PFSK-1 (cell line): ENCODE results near the gene KIFAP3.

ENCODE experiments used
- FOXP2 ChIP-seq: optimal IDR thresholded peaks from 2 replicates; pipeline ENCODE3; 2011; ENCODE audit warnings: borderline replicate concordance, control low read depth, inconsistent platforms; ENCODE audit not compliant: insufficient read depth; ENCODE audit errors: extremely low read length, extremely low read depth
- POLR2AphosphoS5 ChIP-seq: IDR thresholded peaks from 2 replicates; pipeline ENCODE4 v1.6.1; 2012; ENCODE audit warnings: low read depth, mild to moderate bottlenecking, control low read depth, low read length, moderate library complexity
- SIN3A ChIP-seq: IDR thresholded peaks from 2 replicates; pipeline ENCODE4 v1.6.1; 2012; ENCODE audit warnings: mild to moderate bottlenecking, low read length, moderate library complexity, borderline replicate concordance; ENCODE audit not compliant: insufficient read depth
- TAF1 ChIP-seq: IDR thresholded peaks from 2 replicates; pipeline ENCODE4 v1.6.1; 2012; ENCODE audit warnings: low read length, control low read depth, borderline replicate concordance; ENCODE audit not compliant: insufficient read depth
- TF ChIP-seq, protein P1 (sequence below), 2 experiments: IDR thresholded peaks; 2 replicates each; pipeline versions ENCODE4 v1.6.1 to v1.8.0; 2011 to 2012; ENCODE audit warnings: low read depth in 2 of 2, low read length in 2 of 2, control low read depth in 1 of 2, inconsistent platforms in 1 of 2, mild to moderate bottlenecking in 1 of 2, moderate library complexity in 1 of 2; ENCODE audit not compliant: insufficient read depth in 1 of 2

Gene KIFAP3

DNA sequence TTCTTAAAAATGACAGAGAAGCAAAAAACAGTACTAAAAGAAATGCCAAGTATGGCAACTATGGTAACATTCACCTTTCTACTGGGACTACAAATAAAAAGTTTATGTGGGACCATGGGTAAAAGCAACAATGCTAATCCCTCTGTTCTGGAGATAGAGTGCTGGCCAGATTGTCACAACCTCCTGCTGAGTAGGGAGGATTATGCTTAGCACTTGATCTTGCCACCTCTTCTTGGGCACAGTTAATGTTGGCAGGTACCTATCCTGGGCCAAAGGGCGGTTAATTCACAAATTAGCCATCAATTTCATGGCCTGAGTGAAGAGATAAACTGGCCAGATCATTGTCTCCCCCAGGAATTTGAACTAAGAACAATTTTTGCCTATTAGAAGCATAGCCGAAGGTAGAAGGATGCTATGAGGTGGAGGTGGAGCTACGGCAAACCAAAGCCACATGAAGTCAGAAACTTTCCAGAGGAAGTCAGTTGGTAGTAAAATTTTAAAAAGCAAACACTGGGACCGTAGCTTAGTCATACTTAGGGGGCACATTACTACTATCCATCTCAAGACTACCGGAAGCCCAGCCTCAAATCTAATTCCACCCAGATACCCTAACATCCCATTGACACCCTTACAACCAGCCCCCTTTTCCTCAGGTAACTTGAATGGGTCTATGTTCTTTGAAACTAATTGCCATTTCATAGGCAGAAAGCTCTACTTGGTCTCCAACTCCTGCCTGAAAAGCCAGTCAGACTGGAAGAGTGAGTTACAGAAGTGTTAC is 183.5 kb downstream of the KIFAP3 start:
- TF ChIP-seq TAF1 (no peak), POLR2AphosphoS5 (no peak)

DNA sequence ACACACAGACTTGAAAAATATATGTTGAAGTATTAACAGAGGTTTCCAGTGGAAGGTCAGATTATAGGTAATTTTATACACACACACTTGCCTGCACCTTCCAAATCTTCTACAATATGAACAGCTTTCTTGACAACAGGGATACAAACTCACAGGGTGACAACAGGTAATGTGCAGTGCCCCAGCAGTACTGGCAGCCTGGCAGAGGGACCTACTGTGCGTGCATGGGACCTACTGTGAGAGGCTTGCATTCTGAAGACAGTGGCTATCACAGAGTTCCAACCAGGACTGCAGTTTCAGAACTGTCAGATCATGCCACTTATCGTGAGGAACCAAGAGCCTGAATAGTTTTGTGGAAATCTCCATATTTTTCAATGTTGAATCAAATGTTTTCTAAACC is 184.6 kb downstream of the KIFAP3 start:
- TF ChIP-seq, protein P1, sequence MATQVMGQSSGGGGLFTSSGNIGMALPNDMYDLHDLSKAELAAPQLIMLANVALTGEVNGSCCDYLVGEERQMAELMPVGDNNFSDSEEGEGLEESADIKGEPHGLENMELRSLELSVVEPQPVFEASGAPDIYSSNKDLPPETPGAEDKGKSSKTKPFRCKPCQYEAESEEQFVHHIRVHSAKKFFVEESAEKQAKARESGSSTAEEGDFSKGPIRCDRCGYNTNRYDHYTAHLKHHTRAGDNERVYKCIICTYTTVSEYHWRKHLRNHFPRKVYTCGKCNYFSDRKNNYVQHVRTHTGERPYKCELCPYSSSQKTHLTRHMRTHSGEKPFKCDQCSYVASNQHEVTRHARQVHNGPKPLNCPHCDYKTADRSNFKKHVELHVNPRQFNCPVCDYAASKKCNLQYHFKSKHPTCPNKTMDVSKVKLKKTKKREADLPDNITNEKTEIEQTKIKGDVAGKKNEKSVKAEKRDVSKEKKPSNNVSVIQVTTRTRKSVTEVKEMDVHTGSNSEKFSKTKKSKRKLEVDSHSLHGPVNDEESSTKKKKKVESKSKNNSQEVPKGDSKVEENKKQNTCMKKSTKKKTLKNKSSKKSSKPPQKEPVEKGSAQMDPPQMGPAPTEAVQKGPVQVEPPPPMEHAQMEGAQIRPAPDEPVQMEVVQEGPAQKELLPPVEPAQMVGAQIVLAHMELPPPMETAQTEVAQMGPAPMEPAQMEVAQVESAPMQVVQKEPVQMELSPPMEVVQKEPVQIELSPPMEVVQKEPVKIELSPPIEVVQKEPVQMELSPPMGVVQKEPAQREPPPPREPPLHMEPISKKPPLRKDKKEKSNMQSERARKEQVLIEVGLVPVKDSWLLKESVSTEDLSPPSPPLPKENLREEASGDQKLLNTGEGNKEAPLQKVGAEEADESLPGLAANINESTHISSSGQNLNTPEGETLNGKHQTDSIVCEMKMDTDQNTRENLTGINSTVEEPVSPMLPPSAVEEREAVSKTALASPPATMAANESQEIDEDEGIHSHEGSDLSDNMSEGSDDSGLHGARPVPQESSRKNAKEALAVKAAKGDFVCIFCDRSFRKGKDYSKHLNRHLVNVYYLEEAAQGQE (IDR thresholded peaks at IDR 0.05; ENCODE audit: insufficient read depth in 1 of 2, low read depth in 2 of 2, low read length in 2 of 2), result no peak
- no peak for TF ChIP-seq POLR2AphosphoS5
- TF ChIP-seq TAF1, result no peak
- TF ChIP-seq FOXP2, result no peak
- TF ChIP-seq SIN3A, result no peak

DNA sequence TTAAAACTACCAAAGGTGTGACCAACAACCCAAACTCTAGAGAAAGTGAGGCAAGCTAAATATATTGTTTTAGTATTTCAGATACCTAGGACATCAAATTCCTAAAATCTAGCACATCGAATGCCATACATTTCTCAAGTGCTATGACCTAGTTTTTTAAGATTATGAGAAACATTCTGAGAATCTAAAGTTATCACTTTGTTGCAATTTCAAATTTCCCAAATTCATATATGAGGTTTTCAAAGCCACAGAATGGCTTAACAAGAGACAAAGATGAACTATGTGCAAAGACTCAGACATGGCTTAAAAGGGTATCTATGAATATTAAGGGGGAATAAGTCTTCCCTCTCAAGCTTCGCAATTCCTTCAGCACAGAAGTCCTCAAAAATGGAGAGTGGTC is 187.6 kb downstream of the KIFAP3 start:
- TF ChIP-seq SIN3A (no peak), TAF1 (no peak), FOXP2 (no peak), POLR2AphosphoS5 (no peak)
- TF ChIP-seq, protein P1 (IDR thresholded peaks at IDR 0.05; ENCODE audit: insufficient read depth in 1 of 2, low read depth in 2 of 2, low read length in 2 of 2), result no peak

- TF ChIP-seq TAF1 (no peak), SIN3A (no peak), POLR2AphosphoS5 (no peak), FOXP2 (no peak)
- TF ChIP-seq, protein P1 (IDR thresholded peaks at IDR 0.05; ENCODE audit: insufficient read depth in 1 of 2, low read depth in 2 of 2, low read length in 2 of 2), result no peak
Observed at GRCh38 chr1:169886422-169886821, 188.1 kb downstream of the KIFAP3 start.

DNA sequence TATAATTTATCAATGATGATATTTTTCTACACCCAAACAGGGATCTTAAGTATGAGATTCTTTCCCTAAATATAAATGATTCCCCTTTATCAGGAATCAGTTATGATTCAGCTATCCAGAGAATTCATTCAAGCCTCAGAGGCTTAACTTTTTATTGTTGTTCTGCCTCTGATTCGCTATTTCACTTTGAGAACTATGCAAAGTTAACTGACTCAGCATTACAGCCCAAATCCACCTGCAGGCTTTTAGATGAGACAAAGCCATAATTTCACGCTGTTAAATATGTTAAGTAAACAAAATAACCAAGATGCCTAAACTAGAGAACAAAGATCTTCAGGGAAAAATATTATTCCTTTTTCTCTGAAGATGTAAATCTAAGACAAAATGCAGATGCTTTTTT is 189.3 kb downstream of the KIFAP3 start:
- no peak for TF ChIP-seq TAF1
- no peak for TF ChIP-seq POLR2AphosphoS5
- TF ChIP-seq FOXP2, result no peak
- TF ChIP-seq, protein P1 (IDR thresholded peaks at IDR 0.05; ENCODE audit: insufficient read depth in 1 of 2, low read depth in 2 of 2, low read length in 2 of 2), result no peak
- no peak for TF ChIP-seq SIN3A
